GM23338 (cell line): ENCODE data around the gene ARMC8. TPM values are rescaled to one million over a fixed set of nuclear protein-coding genes. Genes with fewer than 3 reads are reported as not detected.

Source experiments
- ATAC-seq: fragments of 200-7000 bp; cut with Tn5 transposase; 3 replicates; pipeline ENCODE4 v1.9.1; 2020
- DNase-seq: peaks from one replicate; pipeline ENCODE4 v3.0.0-alpha.2; 2015; ENCODE audit warnings: low spot score
- H2AFZ ChIP-seq: fragments of 200-600 bp; sonication (generic); 2 replicates; pipeline ENCODE4 v1.8.0; 2016; ENCODE audit warnings: antibody characterized with exemption, mild to moderate bottlenecking, moderate library complexity
- H3F3A ChIP-seq: fragments of 200-600 bp; sonication (generic); replicated peaks from 2 replicates; pipeline ENCODE4 v1.8.0; 2017; ENCODE audit warnings: antibody characterized with exemption, mixed run types, low read depth
- H3K27ac ChIP-seq: fragments of 200-600 bp; sonication (generic); 2 replicates; pipeline ENCODE4 v1.6.1; 2016; ENCODE audit warnings: low read depth
- H3K27me3 ChIP-seq: fragments of 200-600 bp; sonication (generic); 2 replicates; pipeline ENCODE4 v1.8.0; 2016; ENCODE audit warnings: mild to moderate bottlenecking, mixed run types, moderate library complexity; ENCODE audit not compliant: insufficient read depth
- H3K36me3 ChIP-seq: fragments of 200-600 bp; sonication (generic); 2 replicates; pipeline ENCODE4 v1.8.0; 2016; ENCODE audit warnings: mild to moderate bottlenecking; ENCODE audit not compliant: insufficient read depth
- H3K4me1 ChIP-seq: fragments of 200-600 bp; sonication (generic); 2 replicates; pipeline ENCODE4 v1.8.0; 2016; ENCODE audit warnings: mild to moderate bottlenecking, moderate library complexity; ENCODE audit not compliant: insufficient read depth
- H3K4me2 ChIP-seq: fragments of 200-600 bp; sonication (generic); 2 replicates; pipeline ENCODE4 v1.7.1; 2017; ENCODE audit warnings: mixed run types
- H3K4me3 ChIP-seq: fragments of 200-600 bp; sonication (generic); 2 replicates; pipeline ENCODE4 v1.6.1; 2016; ENCODE audit warnings: mixed run types
- H3K79me2 ChIP-seq: fragments of 200-600 bp; sonication (generic); replicated peaks from 2 replicates; pipeline ENCODE4 v1.8.0; 2017; ENCODE audit warnings: mild to moderate bottlenecking; ENCODE audit not compliant: insufficient read depth
- H3K9me2 ChIP-seq: fragments of 200-600 bp; sonication (generic); 2 replicates; pipeline ENCODE4 v1.8.0; 2017; ENCODE audit not compliant: insufficient read depth
- H4K20me1 ChIP-seq: fragments of 200-600 bp; sonication (generic); replicated peaks from 2 replicates; pipeline ENCODE4 v1.8.0; 2017; ENCODE audit warnings: mild to moderate bottlenecking; ENCODE audit not compliant: insufficient read depth
- H3K27ac Mint-ChIP-seq: 2 replicates; pipeline ENCODE4 v1.8.0; 2020; ENCODE audit warnings: inconsistent platforms, mild to moderate bottlenecking, moderate library complexity, mixed read lengths
- H3K27me3 Mint-ChIP-seq: 3 replicates; pipeline ENCODE4 v1.8.0; 2022; ENCODE audit warnings: low read depth, mild to moderate bottlenecking, moderate library complexity, mixed read lengths, inconsistent platforms; ENCODE audit not compliant: insufficient read depth, poor library complexity
- H3K36me3 Mint-ChIP-seq: 3 replicates; pipeline ENCODE4 v1.8.0; 2021; ENCODE audit warnings: low read depth, mild to moderate bottlenecking, inconsistent platforms, moderate library complexity, mixed read lengths
- H3K4me1 Mint-ChIP-seq: 3 replicates; pipeline ENCODE4 v1.8.0; 2020; ENCODE audit warnings: mild to moderate bottlenecking, inconsistent platforms, mixed read lengths
- H3K4me3 Mint-ChIP-seq: 3 replicates; pipeline ENCODE4 v1.8.0; 2021; ENCODE audit warnings: moderate library complexity, mild to moderate bottlenecking, inconsistent platforms, mixed read lengths
- H3K9me3 Mint-ChIP-seq: 3 replicates; pipeline ENCODE4 v1.8.0; 2020; ENCODE audit warnings: moderate library complexity, mild to moderate bottlenecking, inconsistent platforms, mixed read lengths
- ETS1 ChIP-seq: IDR thresholded peaks from 2 replicates; pipeline ENCODE4 v1.6.1; 2016; ENCODE audit warnings: antibody characterized with exemption
- EZH2phosphoT487 ChIP-seq: fragments of 200-600 bp; sonication (generic); IDR thresholded peaks from one replicate; pipeline ENCODE4 v1.8.1; 2018; ENCODE audit warnings: antibody characterized with exemption; ENCODE audit not compliant: unreplicated experiment
- JUNB ChIP-seq: IDR thresholded peaks from one replicate; pipeline ENCODE4 v1.6.1; 2016; ENCODE audit warnings: antibody characterized with exemption; ENCODE audit not compliant: unreplicated experiment
- NANOG ChIP-seq: IDR thresholded peaks from 2 replicates; pipeline ENCODE4 v1.6.1; 2016; ENCODE audit warnings: antibody characterized with exemption, borderline replicate concordance
- POLR2AphosphoS5 ChIP-seq: IDR thresholded peaks from 2 replicates; pipeline ENCODE4 v1.6.1; 2016; ENCODE audit warnings: antibody characterized with exemption, low read depth
- REST ChIP-seq: IDR thresholded peaks from one replicate; pipeline ENCODE4 v1.6.1; 2018; ENCODE audit warnings: antibody characterized with exemption; ENCODE audit not compliant: unreplicated experiment
- ZNF331 ChIP-seq: fragments of 250-450 bp; sonication (Bioruptor Pico); IDR thresholded peaks from 2 replicates; pipeline ENCODE4 v1.5.0; 2020; ENCODE audit warnings: low read depth, mild to moderate bottlenecking, moderate library complexity
- polyA plus RNA-seq: library from polyadenylated mRNA; unstranded; fragments of >200 nt; fragmentation: Nextera tagmentation; extraction: Ambion mirVana; gene quantifications from 2 replicates; pipeline ENCODE4 v1.2.1, GENCODE V29; 2016
- total RNA-seq: library from RNA; depleted of rRNA; stranded (reverse); fragments of >200 nt; shearing (Covaris generic); gene quantifications from 2 replicates; pipeline ENCODE4 v1.2.3, GENCODE V29; 2014
- TF ChIP-seq, protein P1 (sequence below): fragments of 250-450 bp; sonication (Bioruptor Pico); IDR thresholded peaks from 2 replicates; pipeline ENCODE4 v1.5.0; 2020; ENCODE audit warnings: mild to moderate bottlenecking, moderate library complexity

Gene ARMC8
- total and polyA plus RNA-seq, 2 experiments from 2014 or later, result 36.8 to 61.4 TPM

DNA sequence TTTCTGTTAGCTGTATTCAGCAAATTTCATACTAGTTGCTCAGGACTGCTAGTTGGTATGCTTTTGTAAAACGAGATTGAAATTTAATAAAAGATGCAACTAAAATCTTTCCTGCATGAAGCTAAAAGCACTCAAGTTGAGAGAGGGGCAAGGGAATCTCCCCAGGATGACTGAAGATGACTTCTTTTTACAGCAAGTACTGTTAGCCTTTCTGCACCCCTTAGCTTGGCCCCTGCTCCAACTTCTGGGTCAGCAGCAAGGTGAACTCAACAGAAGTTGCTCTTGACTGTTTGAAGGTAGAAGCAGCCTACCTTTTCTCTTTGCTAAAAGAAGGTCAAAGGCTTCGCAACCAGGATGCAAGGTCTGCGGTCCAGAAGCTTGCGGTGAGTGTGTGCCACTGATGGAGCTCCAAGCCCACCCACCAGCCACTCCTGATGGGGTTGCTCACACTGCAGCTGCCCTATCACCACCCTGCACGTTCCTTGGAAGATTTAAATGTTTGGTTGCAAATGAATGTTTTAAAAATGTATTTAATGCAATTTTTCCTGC, 110.0 kb downstream of the ARMC8 start:
- Histone ChIP-seq H3K4me2 (no peak overlapping the region), H3K27me3 (no peaks in the 10 kb centered on the region), H2AFZ (no peak overlapping the region), H3K9me2 (no peaks in the 10 kb centered on the region), H3K36me3 (no peaks in the 10 kb centered on the region), H3F3A (no peaks in the 10 kb centered on the region), H3K79me2 (no peaks in the 10 kb centered on the region), H3K27ac (no peak overlapping the region), H4K20me1 (no peaks in the 10 kb centered on the region; the same call in 1 of the 2 replicates), H3K4me3 (no peak overlapping the region), H3K4me1 (no peaks in the 10 kb centered on the region)
- Mint-ChIP-seq H3K27ac (no peak overlapping the region), H3K36me3 (peaks cover 16% of the 10 kb centered on the region), H3K4me3 (no peak overlapping the region), H3K27me3 (peaks cover 8% of the 10 kb centered on the region), H3K9me3 (no peaks in the 10 kb centered on the region), H3K4me1 (no peaks in the 10 kb centered on the region)
- DNase-seq (no peak), ATAC-seq (no peak)
- TF ChIP-seq ZNF331 (no peak), POLR2AphosphoS5 (no peak), JUNB (no peak), EZH2phosphoT487 (no peak)

- Histone ChIP-seq H3K4me3 (no peak overlapping the region), H3K79me2 (no peaks in the 10 kb centered on the region), H3K9me2 (no peaks in the 10 kb centered on the region), H2AFZ (no peak overlapping the region), H3K4me1 (no peaks in the 10 kb centered on the region), H3K36me3 (no peaks in the 10 kb centered on the region), H3F3A (no peaks in the 10 kb centered on the region), H3K4me2 (no peak overlapping the region), H3K27me3 (no peaks in the 10 kb centered on the region), H4K20me1 (no peaks in the 10 kb centered on the region; the same call in 1 of the 2 replicates), H3K27ac (no peak overlapping the region)
- H3K27ac Mint-ChIP-seq, result no peak overlapping the region
- peaks cover 8% of the 10 kb centered on the region for H3K27me3 Mint-ChIP-seq
- H3K4me1 Mint-ChIP-seq, result no peaks in the 10 kb centered on the region
- TF ChIP-seq JUNB, result no peak
- TF ChIP-seq ETS1, result no peak
- no peak for TF ChIP-seq REST
- TF ChIP-seq, protein P1, sequence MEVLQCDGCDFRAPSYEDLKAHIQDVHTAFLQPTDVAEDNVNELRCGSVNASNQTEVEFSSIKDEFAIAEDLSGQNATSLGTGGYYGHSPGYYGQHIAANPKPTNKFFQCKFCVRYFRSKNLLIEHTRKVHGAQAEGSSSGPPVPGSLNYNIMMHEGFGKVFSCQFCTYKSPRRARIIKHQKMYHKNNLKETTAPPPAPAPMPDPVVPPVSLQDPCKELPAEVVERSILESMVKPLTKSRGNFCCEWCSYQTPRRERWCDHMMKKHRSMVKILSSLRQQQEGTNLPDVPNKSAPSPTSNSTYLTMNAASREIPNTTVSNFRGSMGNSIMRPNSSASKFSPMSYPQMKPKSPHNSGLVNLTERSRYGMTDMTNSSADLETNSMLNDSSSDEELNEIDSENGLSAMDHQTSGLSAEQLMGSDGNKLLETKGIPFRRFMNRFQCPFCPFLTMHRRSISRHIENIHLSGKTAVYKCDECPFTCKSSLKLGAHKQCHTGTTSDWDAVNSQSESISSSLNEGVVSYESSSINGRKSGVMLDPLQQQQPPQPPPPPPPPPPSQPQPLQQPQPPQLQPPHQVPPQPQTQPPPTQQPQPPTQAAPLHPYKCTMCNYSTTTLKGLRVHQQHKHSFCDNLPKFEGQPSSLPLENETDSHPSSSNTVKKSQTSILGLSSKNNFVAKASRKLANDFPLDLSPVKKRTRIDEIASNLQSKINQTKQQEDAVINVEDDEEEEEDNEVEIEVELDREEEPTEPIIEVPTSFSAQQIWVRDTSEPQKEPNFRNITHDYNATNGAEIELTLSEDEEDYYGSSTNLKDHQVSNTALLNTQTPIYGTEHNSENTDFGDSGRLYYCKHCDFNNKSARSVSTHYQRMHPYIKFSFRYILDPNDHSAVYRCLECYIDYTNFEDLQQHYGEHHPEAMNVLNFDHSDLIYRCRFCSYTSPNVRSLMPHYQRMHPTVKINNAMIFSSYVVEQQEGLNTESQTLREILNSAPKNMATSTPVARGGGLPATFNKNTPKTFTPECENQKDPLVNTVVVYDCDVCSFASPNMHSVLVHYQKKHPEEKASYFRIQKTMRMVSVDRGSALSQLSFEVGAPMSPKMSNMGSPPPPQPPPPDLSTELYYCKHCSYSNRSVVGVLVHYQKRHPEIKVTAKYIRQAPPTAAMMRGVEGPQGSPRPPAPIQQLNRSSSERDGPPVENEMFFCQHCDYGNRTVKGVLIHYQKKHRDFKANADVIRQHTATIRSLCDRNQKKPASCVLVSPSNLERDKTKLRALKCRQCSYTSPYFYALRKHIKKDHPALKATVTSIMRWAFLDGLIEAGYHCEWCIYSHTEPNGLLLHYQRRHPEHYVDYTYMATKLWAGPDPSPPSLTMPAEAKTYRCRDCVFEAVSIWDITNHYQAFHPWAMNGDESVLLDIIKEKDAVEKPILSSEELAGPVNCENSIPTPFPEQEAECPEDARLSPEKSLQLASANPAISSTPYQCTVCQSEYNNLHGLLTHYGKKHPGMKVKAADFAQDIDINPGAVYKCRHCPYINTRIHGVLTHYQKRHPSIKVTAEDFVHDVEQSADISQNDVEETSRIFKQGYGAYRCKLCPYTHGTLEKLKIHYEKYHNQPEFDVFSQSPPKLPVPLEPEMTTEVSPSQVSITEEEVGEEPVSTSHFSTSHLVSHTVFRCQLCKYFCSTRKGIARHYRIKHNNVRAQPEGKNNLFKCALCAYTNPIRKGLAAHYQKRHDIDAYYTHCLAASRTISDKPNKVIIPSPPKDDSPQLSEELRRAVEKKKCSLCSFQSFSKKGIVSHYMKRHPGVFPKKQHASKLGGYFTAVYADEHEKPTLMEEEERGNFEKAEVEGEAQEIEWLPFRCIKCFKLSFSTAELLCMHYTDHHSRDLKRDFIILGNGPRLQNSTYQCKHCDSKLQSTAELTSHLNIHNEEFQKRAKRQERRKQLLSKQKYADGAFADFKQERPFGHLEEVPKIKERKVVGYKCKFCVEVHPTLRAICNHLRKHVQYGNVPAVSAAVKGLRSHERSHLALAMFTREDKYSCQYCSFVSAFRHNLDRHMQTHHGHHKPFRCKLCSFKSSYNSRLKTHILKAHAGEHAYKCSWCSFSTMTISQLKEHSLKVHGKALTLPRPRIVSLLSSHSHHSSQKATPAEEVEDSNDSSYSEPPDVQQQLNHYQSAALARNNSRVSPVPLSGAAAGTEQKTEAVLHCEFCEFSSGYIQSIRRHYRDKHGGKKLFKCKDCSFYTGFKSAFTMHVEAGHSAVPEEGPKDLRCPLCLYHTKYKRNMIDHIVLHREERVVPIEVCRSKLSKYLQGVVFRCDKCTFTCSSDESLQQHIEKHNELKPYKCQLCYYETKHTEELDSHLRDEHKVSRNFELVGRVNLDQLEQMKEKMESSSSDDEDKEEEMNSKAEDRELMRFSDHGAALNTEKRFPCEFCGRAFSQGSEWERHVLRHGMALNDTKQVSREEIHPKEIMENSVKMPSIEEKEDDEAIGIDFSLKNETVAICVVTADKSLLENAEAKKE (CRISPR knock-in tag), result no peak
- no peak for TF ChIP-seq NANOG
- no peak for TF ChIP-seq EZH2phosphoT487
- TF ChIP-seq POLR2AphosphoS5, result no peak
- H3K4me3 Mint-ChIP-seq, result no peak overlapping the region
- DNase-seq, result no peak
- no peak for ATAC-seq
- H3K9me3 Mint-ChIP-seq, result no peaks in the 10 kb centered on the region
- H3K36me3 Mint-ChIP-seq, result peaks cover 16% of the 10 kb centered on the region
Measured at GRCh38 chr3:138297876-138298275, 110.8 kb downstream of the ARMC8 start.
